ENCODE measurements around the gene TRIL. TPM values are rescaled to one million over a fixed set of nuclear protein-coding genes. Genes with fewer than 3 reads are reported as not detected.

TRIL gene
- total RNA-seq, 1 donor from 2014 or later: not detected

DNA sequence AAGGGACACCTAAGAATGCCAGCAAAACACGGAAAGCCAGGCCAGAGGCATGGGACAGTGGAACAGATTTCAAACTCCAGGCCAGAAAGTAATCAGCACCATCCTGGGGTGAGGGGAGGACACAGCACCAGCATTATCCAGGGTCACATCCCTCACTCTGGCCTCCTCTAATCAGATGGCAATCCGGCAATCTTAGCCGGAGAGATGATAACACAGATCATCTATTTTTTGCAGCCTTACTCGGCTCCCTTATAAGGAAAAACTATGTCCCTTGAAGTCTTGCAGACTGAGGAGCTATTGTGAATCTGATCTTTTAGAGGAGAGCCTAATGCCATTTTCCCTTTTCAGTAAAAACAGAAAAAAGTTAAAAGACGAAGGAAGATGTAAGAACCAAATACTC, 16.5 kb downstream of the TRIL start:
- intact Hi-C loops (cut with micrococcal nuclease): no loop called here

DNA sequence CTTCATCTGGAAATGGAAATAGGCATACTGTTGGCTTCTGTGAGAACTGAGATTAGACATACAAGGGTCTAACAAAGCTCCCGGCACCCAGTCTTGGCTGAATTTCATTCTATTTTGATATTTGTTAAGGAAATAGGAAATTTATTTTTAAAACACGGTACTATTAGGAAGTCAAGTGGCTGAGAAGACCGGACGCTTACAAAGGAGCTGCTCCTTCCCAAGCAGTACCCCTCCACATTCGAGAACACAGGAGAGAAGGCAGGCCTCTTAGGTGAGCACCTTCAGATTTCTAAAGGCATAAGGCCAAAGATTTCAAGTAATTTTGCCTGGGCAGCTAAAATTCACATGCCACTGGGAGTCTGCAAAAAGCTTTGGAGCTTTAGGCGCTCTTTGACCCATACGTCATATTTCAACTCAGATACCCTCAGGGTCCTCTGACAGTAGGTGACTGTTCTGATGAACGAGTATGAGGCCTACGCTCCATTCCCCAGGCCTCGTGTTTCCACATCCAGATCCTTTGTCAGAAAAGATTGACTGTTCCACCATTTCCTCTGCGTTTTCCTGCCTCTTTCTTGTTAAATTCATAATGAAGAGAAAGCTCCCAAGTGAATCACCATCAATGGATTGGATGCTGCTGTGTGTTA, 17.3 kb downstream of the TRIL start:
- intact Hi-C loops (cut with micrococcal nuclease): no loop called here

- intact Hi-C loops (cut with micrococcal nuclease): no loop called here
These were observed 18.1 kb downstream of the TRIL start for GRCh38 chr7:28939844-28940544.

DNA sequence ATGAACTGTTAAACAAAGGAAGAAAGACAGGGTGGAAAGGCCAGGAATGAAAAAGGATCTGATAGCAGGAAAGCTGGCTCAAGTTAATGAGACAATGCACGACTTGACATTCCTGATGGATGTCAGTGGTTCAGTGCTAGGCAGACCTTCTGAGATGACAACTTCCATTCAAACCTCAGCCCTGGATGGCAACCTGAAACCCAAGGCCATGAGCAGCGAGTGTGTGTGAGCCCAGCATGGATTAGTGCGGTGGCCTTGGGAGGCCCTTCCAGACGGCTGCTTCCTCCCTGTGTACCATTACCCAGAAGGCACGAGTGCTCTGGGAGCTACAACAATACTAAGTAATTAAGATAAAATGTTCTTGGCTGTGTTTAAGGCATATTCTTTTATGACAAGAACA, 18.8 kb downstream of the TRIL start:
- intact Hi-C loops (cut with micrococcal nuclease): no loop called here

DNA sequence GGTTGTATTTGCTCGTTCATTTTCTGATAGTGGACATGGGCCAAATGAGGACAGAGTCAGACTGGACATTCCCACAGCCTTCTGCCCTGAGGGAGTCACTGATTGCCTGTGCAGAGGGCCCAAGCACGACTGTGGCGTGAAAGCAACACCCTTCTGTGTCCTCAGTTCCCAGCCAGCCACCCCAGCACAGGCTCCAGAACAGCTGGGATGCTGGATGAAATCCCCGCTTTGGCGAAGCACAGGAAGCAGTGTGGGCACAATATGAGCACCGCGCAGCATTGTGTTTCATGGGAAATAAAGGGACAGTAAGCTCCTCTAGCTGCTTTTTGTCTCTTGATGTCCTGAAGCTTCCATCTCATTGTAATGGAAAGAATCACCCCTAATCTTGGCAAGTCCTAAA, 20.5 kb downstream of the TRIL start:
- intact Hi-C loops (cut with micrococcal nuclease): no loop called here

DNA sequence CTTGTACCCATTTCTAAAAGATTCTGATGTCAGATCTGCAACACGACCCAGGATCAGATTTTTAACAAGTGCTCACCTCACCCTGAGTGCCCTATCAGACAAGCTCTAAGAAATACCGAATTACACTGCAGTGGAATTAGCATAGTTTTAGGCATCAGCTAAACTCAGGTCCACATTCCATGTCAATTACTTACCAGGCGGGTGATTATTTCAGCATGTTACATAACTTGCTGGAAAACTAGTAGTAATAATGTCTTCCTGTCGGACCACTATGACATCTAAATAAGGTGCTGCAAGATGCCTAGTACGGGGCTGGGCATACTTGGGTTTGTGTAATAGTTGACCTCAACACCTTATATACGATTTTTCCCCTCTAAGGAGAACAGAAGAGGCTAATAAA, 21.0 kb downstream of the TRIL start:
- intact Hi-C loops (cut with micrococcal nuclease): no loop called here

DNA sequence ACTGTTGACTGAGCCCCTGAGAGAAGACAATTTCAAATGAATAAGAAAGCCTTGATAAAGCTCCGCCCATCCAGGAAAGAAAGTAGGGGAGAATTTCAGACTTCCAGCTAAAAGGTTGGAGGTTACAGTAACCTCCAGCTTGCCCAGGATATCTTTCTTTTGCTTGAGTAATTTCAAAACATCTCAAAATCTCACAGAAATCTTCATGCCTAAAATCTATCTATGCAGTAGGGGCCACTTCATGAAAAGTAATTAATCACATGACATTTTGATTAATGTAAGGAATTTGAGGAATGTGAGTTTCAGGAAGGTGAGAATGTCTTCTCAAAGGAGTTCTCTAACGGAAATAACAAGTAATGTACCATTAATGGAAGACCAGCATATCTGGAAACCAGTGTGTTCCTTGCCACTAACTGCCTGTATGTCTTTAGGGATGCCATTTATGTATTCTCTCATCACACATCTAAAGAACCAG, 24.2 kb downstream of the TRIL start:
- intact Hi-C loops (cut with micrococcal nuclease): no loop called here

DNA sequence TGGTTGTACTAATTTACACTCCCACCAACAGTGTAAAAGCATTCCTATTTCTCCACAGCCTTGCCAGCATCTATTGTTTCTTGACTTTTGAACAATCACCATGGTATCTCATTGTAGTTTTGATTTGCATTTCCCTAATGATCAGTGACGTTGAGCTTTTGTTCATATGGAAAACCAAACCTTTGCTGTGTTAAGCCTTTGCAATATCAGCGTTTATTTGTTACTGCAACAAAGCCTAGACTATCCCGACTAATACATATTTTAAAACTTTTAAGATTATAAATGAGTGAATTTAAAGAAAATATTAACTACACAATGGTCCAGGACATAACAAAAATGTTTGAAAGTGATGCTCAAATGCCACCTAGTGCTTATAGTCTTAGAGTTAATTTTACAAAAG, 26.6 kb downstream of the TRIL start:
- intact Hi-C loops (cut with micrococcal nuclease): no loop called here

GRCh38 chr7:28926871-28927597, 31.1 kb downstream of the TRIL start:
- intact Hi-C loops (cut with micrococcal nuclease): loop anchor here (1.0 to 5.0 kb wide), 4 partner anchors 175 to 481 kb away; partner anchors contain the start of gene CHN2

DNA sequence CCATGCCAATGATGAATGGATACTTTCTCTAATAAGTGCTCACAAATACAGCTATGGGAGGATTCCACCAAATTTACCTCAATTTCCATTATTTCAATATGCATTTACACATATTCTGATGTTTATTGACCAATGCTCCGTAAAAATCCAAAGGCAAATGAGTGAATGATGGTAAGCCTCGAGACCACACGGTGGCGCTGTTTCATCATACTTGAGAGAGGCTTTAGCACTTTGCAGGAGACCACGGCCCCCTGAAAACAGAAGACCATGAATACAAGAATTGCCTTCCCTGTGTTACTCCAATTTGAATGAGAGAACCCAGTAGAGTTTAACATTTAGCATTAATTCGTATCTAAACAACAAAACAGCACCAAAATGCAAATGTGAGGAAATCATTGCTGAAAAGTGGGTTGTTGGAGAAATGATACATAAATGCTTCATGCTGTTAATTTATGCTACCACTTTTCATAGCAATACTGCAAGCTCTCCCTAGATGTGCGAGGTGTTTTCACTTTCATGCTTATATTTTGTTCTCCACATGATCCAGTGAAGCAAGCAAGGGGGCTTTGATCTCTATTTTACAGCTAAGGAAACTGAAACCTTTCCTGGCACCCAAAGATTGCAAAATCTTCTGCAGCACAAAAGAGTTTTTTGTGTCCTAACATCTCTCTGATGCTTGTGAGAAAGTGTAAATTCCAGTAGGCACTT, 35.4 kb downstream of the TRIL start:
- intact Hi-C loops (cut with micrococcal nuclease): loop anchor here (1.0 kb wide), 2 partner anchors 184 to 486 kb away; no protein-coding TSS in a partner anchor

DNA sequence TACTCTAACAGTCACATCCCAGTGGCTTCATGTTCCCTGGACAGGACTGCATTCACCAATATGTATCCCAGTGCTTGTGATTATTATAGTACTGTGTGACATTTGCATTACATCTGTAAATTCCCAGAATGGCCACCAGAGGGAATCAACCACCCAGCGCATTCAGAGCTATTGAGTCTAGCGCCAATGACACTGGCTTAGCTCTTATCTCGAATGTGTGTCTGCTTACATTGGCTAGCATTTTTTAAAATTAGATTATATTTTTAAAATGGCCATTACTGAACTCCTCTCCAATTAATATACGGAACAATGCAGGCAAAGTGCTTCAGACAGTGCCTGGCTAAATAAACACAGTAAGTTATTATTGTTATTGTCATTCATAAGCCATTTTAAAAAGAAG, 36.3 kb downstream of the TRIL start:
- intact Hi-C loops (cut with micrococcal nuclease): loop anchor here (1.0 kb wide), 2 partner anchors 184 to 486 kb away; no protein-coding TSS in a partner anchor

DNA sequence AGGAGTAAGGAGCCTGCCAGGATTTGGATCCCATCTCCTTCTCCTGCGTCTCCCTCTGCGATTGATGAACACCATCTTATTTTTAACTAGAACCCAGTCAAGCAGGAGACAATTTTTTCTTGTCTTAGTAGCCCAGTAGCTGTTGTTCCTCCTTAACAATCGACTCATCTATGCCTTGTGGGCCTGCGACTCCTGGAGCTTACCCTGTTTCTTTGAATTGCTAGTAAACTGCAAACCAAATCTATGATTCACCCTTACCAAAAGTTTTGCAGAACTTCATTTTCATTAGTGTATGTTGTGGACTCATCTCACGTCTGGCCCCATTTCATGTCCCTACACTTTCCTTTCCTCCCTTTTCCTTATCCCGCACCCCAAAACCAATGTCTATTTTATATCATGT, 37.7 kb downstream of the TRIL start:
- intact Hi-C loops (cut with micrococcal nuclease): no loop called here

GRCh38 chr7:28919510-28919909, 38.6 kb downstream of the TRIL start:
- intact Hi-C loops (cut with micrococcal nuclease): no loop called here

DNA sequence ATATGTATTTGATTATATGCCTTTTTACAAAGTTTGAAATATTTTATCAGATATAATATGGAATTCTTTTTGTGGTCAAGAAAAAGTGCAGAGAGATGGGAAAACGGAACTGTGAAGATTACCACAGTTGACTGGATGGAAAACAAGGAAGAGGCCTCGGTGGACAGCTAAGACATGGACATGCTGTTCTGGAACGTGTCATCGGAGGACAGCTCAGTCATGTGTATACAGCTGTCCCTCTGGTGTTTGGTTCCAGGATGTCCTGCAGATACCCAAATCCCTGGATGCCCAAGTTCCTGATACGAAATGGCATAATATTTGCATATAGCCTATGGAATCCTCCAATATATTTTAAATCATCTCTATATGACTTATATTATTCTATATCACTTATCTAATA, 49.4 kb downstream of the TRIL start:
- intact Hi-C loops (cut with micrococcal nuclease): no loop called here

GRCh38 chr7:28905464-28905863, 52.7 kb downstream of the TRIL start:
- intact Hi-C loops (cut with micrococcal nuclease): no loop called here

DNA sequence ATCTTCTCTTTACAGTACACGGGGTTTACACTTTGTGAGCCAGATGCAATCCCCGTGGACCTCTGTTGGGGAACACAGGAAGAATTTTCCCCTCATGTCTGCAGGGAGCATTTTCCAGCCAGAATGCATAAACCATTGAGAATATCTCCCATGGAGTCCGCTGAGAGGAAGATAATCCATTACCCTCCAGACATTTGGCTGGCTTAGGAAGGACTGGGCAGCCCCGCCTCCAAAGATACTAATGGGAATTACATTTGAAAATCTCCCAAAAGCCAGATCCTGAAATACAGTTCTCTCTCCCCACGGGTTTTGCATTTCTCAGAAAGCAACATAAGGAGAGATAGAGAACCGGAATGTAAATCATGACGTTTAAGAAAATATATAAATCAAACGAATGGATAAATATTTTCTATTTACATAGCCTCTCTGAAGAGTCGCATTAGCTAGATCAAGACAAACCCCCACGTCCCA, 53.5 kb downstream of the TRIL start:
- intact Hi-C loops (cut with micrococcal nuclease): no loop called here

GRCh38 chr7:28903730-28904577, 54.2 kb downstream of the TRIL start:
- intact Hi-C loops (cut with micrococcal nuclease): no loop called here

All from T-helper 2 cell treated with Interferon-gamma antibody and Interleukin-4, amounts not matched to agents 100 ng/mL and 5 ng/mL, for 36 hours (primary cell).